Urinary bladder (tissue), 4 donors: Measurements from ENCODE around the gene NT5M. TPM values are rescaled to one million over a fixed set of nuclear protein-coding genes. Genes with fewer than 3 reads are reported as not detected.
"Not testable (repeated sequence)": the region's sequence is repeated elsewhere in the genome, so short reads cannot be mapped to it uniquely, and the experiment has no call there.

Experiments
- DNase-seq: peaks from one replicate; pipeline ENCODE4 v3.0.0-alpha.2; 2015; ENCODE audit errors: extremely low spot score
- H3K27ac ChIP-seq: one replicate; pipeline ENCODE4 v1.5.1; 2013; ENCODE audit warnings: low read depth, mild to moderate bottlenecking, moderate library complexity
- H3K36me3 ChIP-seq: one replicate; pipeline ENCODE4 v1.6.1; 2013; ENCODE audit warnings: mild to moderate bottlenecking, moderate library complexity; ENCODE audit not compliant: insufficient read depth
- H3K4me1 ChIP-seq: one replicate; pipeline ENCODE4 v1.6.1; 2013; ENCODE audit warnings: mild to moderate bottlenecking, moderate library complexity; ENCODE audit not compliant: insufficient read depth
- H3K4me3 ChIP-seq: one replicate; pipeline ENCODE4 v1.5.1; 2013; ENCODE audit warnings: low read depth, low read length
- WGBS: extraction: QIAGEN DNeasy Blood & Tissue Kit; methylation state at CpG from one replicate; pipeline ENCODE4 v1.1.7; 2013; 5-methylcytosine and 5-hydroxymethylcytosine counted together
- polyA plus RNA-seq: library from polyadenylated mRNA; stranded (reverse); fragments of 200-250 nt; gene quantifications from one replicate; pipeline ENCODE4 v1.2.3, GENCODE V29; 2013
- total RNA-seq: library from RNA; depleted of rRNA; stranded (reverse); fragments of >200 nt; gene quantifications from one replicate; pipeline ENCODE4 v1.2.3, GENCODE V29; 2014
- donor health status: healthy with polysubstance abuse.
- donor health status: healthy.

The NT5M gene
- total RNA-seq, result 1.6 TPM
- polyA plus RNA-seq, result 5.9 TPM

GRCh38 chr17:17303010-17303846 lies at the start of gene NT5M:
TSS of gene NT5M (plus strand) at chr17:17303373. CDS start at chr17:17303551, 178 bp downstream.
- H3K4me3 ChIP-seq, result peak within 1 kb of the TSS; percentile 82
- H3K27ac ChIP-seq, result peak within 1 kb of the TSS; percentile 44
- no peaks in the 10 kb centered on the region for H3K36me3 ChIP-seq
- WGBS, result under 1% methylated on average over 107 of the region's 107 CpGs
- H3K4me1 ChIP-seq, result no peaks in the 10 kb centered on the region
- peak; percentile 33 for DNase-seq

- DNase-seq, result no peak
- Histone ChIP-seq H3K36me3 (no peaks in the 10 kb centered on the region), H3K27ac (no peak overlapping the region), H3K4me1 (no peaks in the 10 kb centered on the region), H3K4me3 (no peak overlapping the region)
- WGBS, result 84% methylated on average over 3 of the region's 3 CpGs
Measured at GRCh38 chr17:17253406-17253805, 49.8 kb upstream of the NT5M start.

- no peaks in the 10 kb centered on the region for H3K4me1 ChIP-seq
Measured at GRCh38 chr17:17254036-17254435, 49.1 kb upstream of the NT5M start.

GRCh38 chr17:17255689-17256088 lies 47.5 kb upstream of the NT5M start:
- WGBS, result 94% methylated on average over 11 of the region's 11 CpGs
- H3K27ac ChIP-seq, H3K4me1 ChIP-seq, DNase-seq, H3K4me3 ChIP-seq, H3K36me3 ChIP-seq: not testable (repeated sequence)

More at GRCh38 chr17:17254036-17254435, 49.1 kb upstream of the NT5M start:
- H3K27ac ChIP-seq, result no peak overlapping the region
- no peaks in the 10 kb centered on the region for H3K36me3 ChIP-seq
- 90% methylated on average over 3 of the region's 3 CpGs for WGBS
- DNase-seq, result no peak
- no peak overlapping the region for H3K4me3 ChIP-seq

- Histone ChIP-seq H3K27ac (no peak overlapping the region), H3K36me3 (no peaks in the 10 kb centered on the region), H3K4me3 (no peak overlapping the region), H3K4me1 (no peaks in the 10 kb centered on the region)
- whole genome bisulfite sequencing, result 93% methylated on average over 1 of the region's 1 CpG
- DNase-seq, result no peak
Measured at GRCh38 chr17:17256316-17256715, 46.9 kb upstream of the NT5M start.

GRCh38 chr17:17258011-17258410 lies 45.2 kb upstream of the NT5M start:
- Histone ChIP-seq H3K4me1 (no peaks in the 10 kb centered on the region), H3K36me3 (no peaks in the 10 kb centered on the region), H3K4me3 (no peak overlapping the region), H3K27ac (no peak overlapping the region)
- 92% methylated on average over 7 of the region's 7 CpGs for WGBS
- no peak for DNase-seq

- no peak overlapping the region for H3K4me3 ChIP-seq
- no peaks in the 10 kb centered on the region for H3K36me3 ChIP-seq
- H3K27ac ChIP-seq, result no peak overlapping the region
- H3K4me1 ChIP-seq, result no peaks in the 10 kb centered on the region
- WGBS, result 94% methylated on average over 4 of the region's 4 CpGs
- no peak for DNase-seq
Measured at GRCh38 chr17:17258998-17259397, 44.2 kb upstream of the NT5M start.

- peaks cover 4% of the 10 kb centered on the region for H3K36me3 ChIP-seq
- no peaks in the 10 kb centered on the region for H3K4me1 ChIP-seq
- WGBS, result 73% methylated on average over 2 of the region's 2 CpGs
- H3K4me3 ChIP-seq, result no peak overlapping the region
- H3K27ac ChIP-seq, result no peak overlapping the region
- no peak for DNase-seq
Measured at GRCh38 chr17:17264430-17264829, 38.7 kb upstream of the NT5M start.

- Histone ChIP-seq H3K36me3 (peaks cover 4% of the 10 kb centered on the region), H3K4me3 (no peak overlapping the region), H3K4me1 (no peaks in the 10 kb centered on the region), H3K27ac (no peak overlapping the region)
- no peak for DNase-seq
- 92% methylated on average over 9 of the region's 9 CpGs for WGBS
Measured at GRCh38 chr17:17269926-17270773, 33.0 kb upstream of the NT5M start.

GRCh38 chr17:17275971-17276370 lies 27.2 kb upstream of the NT5M start:
- no peak for DNase-seq
- Histone ChIP-seq H3K4me3 (no peak overlapping the region), H3K27ac (no peak overlapping the region), H3K4me1 (no peaks in the 10 kb centered on the region), H3K36me3 (no peaks in the 10 kb centered on the region)
- 85% methylated on average over 6 of the region's 6 CpGs for WGBS

- 94% methylated on average over 5 of the region's 5 CpGs for WGBS
- not testable (repeated sequence) for H3K4me1 ChIP-seq, H3K27ac ChIP-seq
Measured at GRCh38 chr17:17277431-17277830, 25.7 kb upstream of the NT5M start.

GRCh38 chr17:17279316-17279715 lies 23.9 kb upstream of the NT5M start:
- DNase-seq, result no peak
- no peak overlapping the region for H3K27ac ChIP-seq
- H3K36me3 ChIP-seq, result no peaks in the 10 kb centered on the region
- WGBS, result 83% methylated on average over 4 of the region's 4 CpGs
- H3K4me1 ChIP-seq, result no peaks in the 10 kb centered on the region
- no peak overlapping the region for H3K4me3 ChIP-seq

More at GRCh38 chr17:17277431-17277830, 25.7 kb upstream of the NT5M start:
- not testable (repeated sequence) for H3K4me3 ChIP-seq, H3K36me3 ChIP-seq, DNase-seq

- no peaks in the 10 kb centered on the region for H3K4me1 ChIP-seq
- DNase-seq, result peak; percentile 94
- H3K27ac ChIP-seq, result peak within 1 kb of the TSS; percentile 81
- H3K36me3 ChIP-seq, result no peaks in the 10 kb centered on the region
- H3K4me3 ChIP-seq, result peak within 1 kb of the TSS; percentile 73
- under 1% methylated on average over 80 of the region's 80 CpGs for WGBS
Measured at GRCh38 chr17:17280613-17281549, 22.3 kb upstream of the NT5M start, which contains the start of gene COPS3. TSS of gene COPS3 (minus strand) at chr17:17281246. CDS start at chr17:17281186, 60 bp downstream.
